ENCODE results near the gene GSK3B. TPM values are rescaled to one million over a fixed set of nuclear protein-coding genes. Genes with fewer than 3 reads are reported as not detected.

The GSK3B gene
- total RNA-seq, 1 donor from 2014 or later = 88.6 TPM

DNA sequence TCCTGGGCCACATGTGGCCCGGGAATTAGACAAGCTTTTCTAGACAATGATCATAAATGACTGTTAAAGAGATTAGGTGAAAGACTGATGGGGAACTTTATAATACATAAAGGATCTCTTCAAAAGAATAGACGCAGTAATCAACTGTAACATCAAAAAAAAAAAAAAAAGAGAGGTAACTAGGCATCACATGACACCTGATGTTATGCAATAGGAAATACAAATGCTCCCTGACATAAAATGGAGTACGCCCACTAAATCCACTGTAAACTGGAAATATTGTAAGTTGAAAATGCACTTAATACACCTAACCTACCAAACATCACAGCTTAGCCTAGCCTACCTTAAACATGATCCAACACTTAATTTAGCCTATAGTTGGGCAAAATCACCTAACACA is 27.2 kb downstream of the GSK3B start:
- Mint-ChIP-seq H3K27me3 (ENCODE audit: insufficient read depth, low read depth) (no peaks in the 10 kb centered on the region), H3K4me1 (peaks cover 3% of the 10 kb centered on the region), H3K36me3 (peaks cover 40% of the 10 kb centered on the region), H3K4me3 (no peak overlapping the region), H3K27ac (no peak overlapping the region), H3K9me3 (peaks cover 28% of the 10 kb centered on the region)
- no peak for DNase-seq (ENCODE audit: low spot score)
- TF ChIP-seq EZH2phosphoT487 (IDR thresholded peaks at IDR 0.05) (no peak), EZH2 (IDR thresholded peaks at IDR 0.05) (no peak)
- TF ChIP-seq, protein P1, sequence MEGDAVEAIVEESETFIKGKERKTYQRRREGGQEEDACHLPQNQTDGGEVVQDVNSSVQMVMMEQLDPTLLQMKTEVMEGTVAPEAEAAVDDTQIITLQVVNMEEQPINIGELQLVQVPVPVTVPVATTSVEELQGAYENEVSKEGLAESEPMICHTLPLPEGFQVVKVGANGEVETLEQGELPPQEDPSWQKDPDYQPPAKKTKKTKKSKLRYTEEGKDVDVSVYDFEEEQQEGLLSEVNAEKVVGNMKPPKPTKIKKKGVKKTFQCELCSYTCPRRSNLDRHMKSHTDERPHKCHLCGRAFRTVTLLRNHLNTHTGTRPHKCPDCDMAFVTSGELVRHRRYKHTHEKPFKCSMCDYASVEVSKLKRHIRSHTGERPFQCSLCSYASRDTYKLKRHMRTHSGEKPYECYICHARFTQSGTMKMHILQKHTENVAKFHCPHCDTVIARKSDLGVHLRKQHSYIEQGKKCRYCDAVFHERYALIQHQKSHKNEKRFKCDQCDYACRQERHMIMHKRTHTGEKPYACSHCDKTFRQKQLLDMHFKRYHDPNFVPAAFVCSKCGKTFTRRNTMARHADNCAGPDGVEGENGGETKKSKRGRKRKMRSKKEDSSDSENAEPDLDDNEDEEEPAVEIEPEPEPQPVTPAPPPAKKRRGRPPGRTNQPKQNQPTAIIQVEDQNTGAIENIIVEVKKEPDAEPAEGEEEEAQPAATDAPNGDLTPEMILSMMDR (IDR thresholded peaks at IDR 0.05) = no peak
- Histone ChIP-seq H3K4me2 (no peak overlapping the region), H3K9ac (no peak overlapping the region), H3K9me3 (ENCODE audit: low read depth) (no peaks in the 10 kb centered on the region), H3K27ac (no peak overlapping the region), H3K36me3 (no peaks in the 10 kb centered on the region), H3K27me3 (no peaks in the 10 kb centered on the region), H4K20me1 (ENCODE audit: low read depth) (peaks cover 97% of the 10 kb centered on the region), H3F3A (ENCODE audit: low read depth) (no peaks in the 10 kb centered on the region), H3K79me2 (ENCODE audit: low read depth) (peaks cover 100% of the 10 kb centered on the region), H3K4me3 (no peak overlapping the region), H2AFZ (replicated peaks) (no peak overlapping the region), H3K4me1 (peaks cover 8% of the 10 kb centered on the region)

DNA sequence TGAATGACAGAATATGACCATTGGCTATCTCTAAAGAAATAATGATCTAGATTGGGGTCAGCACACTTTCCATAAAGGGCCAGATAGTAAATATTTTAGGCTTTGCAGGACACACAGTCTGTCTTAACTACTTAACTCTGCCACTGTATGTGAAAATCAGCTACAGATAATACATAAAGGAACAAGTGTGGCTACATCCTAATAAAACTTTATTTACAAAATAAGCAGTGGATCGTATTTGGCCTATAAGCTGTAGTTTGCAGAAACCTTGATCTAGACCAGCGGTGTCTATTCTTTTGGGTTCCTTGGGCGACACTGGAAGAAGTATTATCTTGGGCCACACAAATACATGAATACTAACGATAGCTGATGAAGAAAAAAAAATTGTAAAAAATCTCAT is 27.6 kb downstream of the GSK3B start:
- H3K27ac Mint-ChIP-seq = no peak overlapping the region
- H3K27ac ChIP-seq = no peak overlapping the region

DNA sequence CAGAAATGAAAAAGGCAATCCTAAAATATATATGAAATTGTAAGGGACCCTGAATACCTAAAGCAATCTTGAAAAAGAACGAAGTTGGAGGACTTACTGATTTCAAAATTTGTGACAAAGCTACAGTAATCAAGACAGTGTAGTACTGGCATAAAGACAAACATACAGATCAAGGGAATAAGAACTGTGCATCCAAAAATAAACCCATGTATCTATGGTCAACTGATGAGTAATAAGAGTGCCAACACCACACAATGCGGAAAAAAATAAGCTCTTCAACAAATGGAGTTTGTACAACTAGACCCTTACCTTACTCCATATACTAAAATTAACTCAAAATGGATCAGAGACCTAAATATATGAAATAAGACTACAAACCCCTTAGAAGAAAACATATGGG is 29.6 kb downstream of the GSK3B start:
- Histone ChIP-seq H2AFZ (replicated peaks) (no peak overlapping the region), H3K9me3 (ENCODE audit: low read depth) (no peaks in the 10 kb centered on the region), H3K27ac (no peak overlapping the region), H3K9ac (no peak overlapping the region), H3K79me2 (ENCODE audit: low read depth) (peaks cover 100% of the 10 kb centered on the region), H4K20me1 (ENCODE audit: low read depth) (peaks cover 97% of the 10 kb centered on the region), H3F3A (ENCODE audit: low read depth) (no peaks in the 10 kb centered on the region), H3K36me3 (no peaks in the 10 kb centered on the region), H3K4me3 (no peak overlapping the region), H3K27me3 (no peaks in the 10 kb centered on the region), H3K4me1 (peaks cover under 1% of the 10 kb centered on the region), H3K4me2 (no peak overlapping the region)
- TF ChIP-seq, protein P1 (IDR thresholded peaks at IDR 0.05) = no peak
- TF ChIP-seq EZH2 (IDR thresholded peaks at IDR 0.05) (no peak), EZH2phosphoT487 (IDR thresholded peaks at IDR 0.05) (no peak)
- H3K36me3 Mint-ChIP-seq = peaks cover 30% of the 10 kb centered on the region
- DNase-seq (ENCODE audit: low spot score) = no peak
- H3K9me3 Mint-ChIP-seq = peaks cover 24% of the 10 kb centered on the region
- no peak overlapping the region for H3K27ac Mint-ChIP-seq
- no peak overlapping the region for H3K4me3 Mint-ChIP-seq
- H3K4me1 Mint-ChIP-seq = peaks cover 10% of the 10 kb centered on the region
- H3K27me3 Mint-ChIP-seq (ENCODE audit: insufficient read depth, low read depth) = no peaks in the 10 kb centered on the region

More for the DNA sequence above, 27.6 kb downstream of the GSK3B start:
- Histone ChIP-seq H3K9me3 (ENCODE audit: low read depth) (no peaks in the 10 kb centered on the region), H3K4me2 (no peak overlapping the region), H3K9ac (no peak overlapping the region), H3K36me3 (no peaks in the 10 kb centered on the region), H3K4me1 (peaks cover 7% of the 10 kb centered on the region), H3K4me3 (no peak overlapping the region), H3F3A (ENCODE audit: low read depth) (no peaks in the 10 kb centered on the region), H3K79me2 (ENCODE audit: low read depth) (peaks cover 100% of the 10 kb centered on the region), H4K20me1 (ENCODE audit: low read depth) (peaks cover 97% of the 10 kb centered on the region), H3K27me3 (no peaks in the 10 kb centered on the region), H2AFZ (replicated peaks) (no peak overlapping the region)
- no peaks in the 10 kb centered on the region for H3K4me1 Mint-ChIP-seq
- TF ChIP-seq EZH2phosphoT487 (IDR thresholded peaks at IDR 0.05) (no peak), EZH2 (IDR thresholded peaks at IDR 0.05) (no peak)
- TF ChIP-seq, protein P1 (IDR thresholded peaks at IDR 0.05) = no peak
- H3K36me3 Mint-ChIP-seq = peaks cover 36% of the 10 kb centered on the region
- peaks cover 24% of the 10 kb centered on the region for H3K9me3 Mint-ChIP-seq
- H3K27me3 Mint-ChIP-seq (ENCODE audit: insufficient read depth, low read depth) = no peaks in the 10 kb centered on the region
- no peak overlapping the region for H3K4me3 Mint-ChIP-seq
- no peak for DNase-seq (ENCODE audit: low spot score)

Measured in neural progenitor cell (in vitro differentiated cells).